HEK293T (cell line): Measurements from ENCODE around the gene SPIRE2.

Experiments used
- ARNT ChIP-seq: fragments of 450-650 bp; IDR thresholded peaks from 2 replicates; pipeline ENCODE4 v1.6.1; 2017; ENCODE audit warnings: mild to moderate bottlenecking
- BHLHE40 ChIP-seq: fragments of 450-650 bp; IDR thresholded peaks from 2 replicates; pipeline ENCODE4 v1.6.1; 2016; ENCODE audit warnings: mild to moderate bottlenecking, moderate library complexity, borderline replicate concordance
- CTBP1 ChIP-seq: fragments of 450-650 bp; IDR thresholded peaks from 2 replicates; pipeline ENCODE4 v1.6.1; 2016; ENCODE audit warnings: borderline replicate concordance
- FOXK2 ChIP-seq: fragments of 450-650 bp; IDR thresholded peaks from 2 replicates; pipeline ENCODE4 v1.6.1; 2016; ENCODE audit warnings: mild to moderate bottlenecking
- HDGF ChIP-seq: fragments of 450-650 bp; IDR thresholded peaks from 2 replicates; pipeline ENCODE4 v1.6.1; 2017; ENCODE audit warnings: antibody characterized with exemption, borderline replicate concordance
- LEF1 ChIP-seq: fragments of 450-650 bp; IDR thresholded peaks from 2 replicates; pipeline ENCODE4 v1.6.1; 2017; ENCODE audit warnings: mild to moderate bottlenecking, borderline replicate concordance
- NFRKB ChIP-seq: fragments of 450-650 bp; IDR thresholded peaks from 2 replicates; pipeline ENCODE4 v1.6.1; 2016; ENCODE audit warnings: mild to moderate bottlenecking, moderate library complexity
- SP1 ChIP-seq: fragments of 450-650 bp; IDR thresholded peaks from 2 replicates; pipeline ENCODE4 v1.6.1; 2017
- SUZ12 ChIP-seq: fragments of 450-650 bp; IDR thresholded peaks from 2 replicates; pipeline ENCODE4 v1.6.1; 2016; ENCODE audit warnings: mild to moderate bottlenecking
- TARDBP ChIP-seq: fragments of 450-650 bp; IDR thresholded peaks from 2 replicates; pipeline ENCODE4 v1.6.1; 2016

DNA sequence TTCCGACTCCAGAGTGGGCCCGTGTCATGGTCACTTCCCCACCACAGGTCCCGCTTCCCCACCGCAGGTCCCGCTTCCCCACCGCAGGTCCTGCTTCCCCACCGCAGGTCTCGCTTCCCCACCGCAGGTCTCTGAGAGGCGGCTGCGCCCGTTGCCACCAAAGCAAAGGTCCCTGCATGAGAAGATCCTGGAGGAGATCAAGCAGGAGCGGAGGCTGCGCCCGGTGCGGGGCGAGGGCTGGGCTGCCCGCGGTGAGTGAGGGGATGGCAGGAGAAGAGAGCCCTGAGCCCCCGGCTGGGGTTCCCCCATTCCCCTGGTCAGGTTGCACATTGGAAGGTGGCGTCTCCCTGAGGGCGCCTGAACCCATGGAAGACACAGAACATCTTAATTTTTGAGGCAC lies 27.7 kb downstream of the SPIRE2 start:
- TF ChIP-seq SP1 (no peak), FOXK2 (no peak), BHLHE40 (no peak), LEF1 (no peak), TARDBP (no peak), SUZ12 (no peak), ARNT (no peak), NFRKB (no peak), HDGF (no peak), CTBP1 (no peak)
